Right lobe of liver (tissue), 4 donors: ENCODE data around the gene CNTNAP5.

Source experiments
- CTCF ChIP-seq, 4 donors: fragments of 200-600 bp in 3 of 4; fragments of 450-650 bp in 1 of 4; IDR thresholded peaks; one replicate each; pipeline versions ENCODE4 v1.5.1 to v1.8.0; 2016 to 2022; ENCODE audit warnings: antibody characterized with exemption in 4 of 4, mild to moderate bottlenecking in 2 of 4
- POLR2A ChIP-seq: fragments of 450-650 bp; IDR thresholded peaks from one replicate; pipeline ENCODE4 v1.6.1; 2017; ENCODE audit warnings: antibody characterized with exemption, mild to moderate bottlenecking
- donor health status: DM: no; HTN: no; CAD: no.
- donor health status: DM: no; HTN: no; CAD: no.
- donor health status: DM: no; HTN: yes; CAD: no.

DNA sequence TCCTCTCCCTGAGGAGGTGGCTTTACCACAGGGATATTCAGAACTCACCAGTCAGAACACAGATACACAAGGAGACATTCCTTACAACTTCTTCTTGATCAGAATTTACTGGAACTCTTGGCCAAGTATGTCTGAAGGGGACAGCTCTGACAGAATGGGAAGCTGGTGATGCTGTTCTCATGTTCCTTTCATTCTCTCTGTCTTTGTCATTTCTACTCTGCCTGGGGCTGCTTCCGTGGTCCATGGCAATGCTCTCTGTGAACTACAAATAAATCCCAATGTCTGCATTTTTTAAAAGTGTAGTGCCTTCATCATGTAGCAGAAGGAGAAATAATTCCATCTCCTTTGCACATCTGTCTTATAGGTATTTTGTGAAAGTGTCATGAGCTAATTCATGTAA lies 730.3 kb downstream of the CNTNAP5 start:
- TF ChIP-seq CTCF (IDR thresholded peaks at IDR 0.05) (no peak), POLR2A (no peak)
